K562 (cell line): Measurements from ENCODE around the gene TGFBR1. TPM values are rescaled to one million over a fixed set of nuclear protein-coding genes. Genes with fewer than 3 reads are reported as not detected.
A peak's percentile ranks its signal among the peaks of the same experiment; 100 is the strongest.

Source experiments
- ATF7 ChIP-seq: fragments of 450-650 bp; IDR thresholded peaks from 2 replicates; pipeline ENCODE4 v1.7.1; 2014; ENCODE audit warnings: mild to moderate bottlenecking, moderate library complexity
- CC2D1A ChIP-seq: fragments of 450-650 bp; IDR thresholded peaks from 2 replicates; pipeline ENCODE4 v1.6.1; 2017; ENCODE audit warnings: mild to moderate bottlenecking
- FOXK2 ChIP-seq, 2 experiments: fragments of 450-650 bp; IDR thresholded peaks in 1 of 2; conservative IDR thresholded peaks in 1 of 2; 2 replicates each; pipeline ENCODE4 v1.6.1; 2016; ENCODE audit warnings: low read depth in 2 of 2, mild to moderate bottlenecking in 1 of 2
- KDM5B ChIP-seq: fragments of 200-600 bp; sonication (generic); IDR thresholded peaks from 2 replicates; pipeline ENCODE4 v1.6.1; 2012; ENCODE audit warnings: low read depth, mild to moderate bottlenecking, moderate library complexity, low read length, control low read depth, inconsistent platforms; ENCODE audit not compliant: insufficient replicate concordance
- L3MBTL2 ChIP-seq: fragments of 450-650 bp; IDR thresholded peaks from 2 replicates; pipeline ENCODE4 v1.6.1; 2016; ENCODE audit warnings: mild to moderate bottlenecking, moderate library complexity
- MCM2 ChIP-seq: fragments of 450-650 bp; IDR thresholded peaks from 2 replicates; pipeline ENCODE4 v1.6.1; 2017; ENCODE audit warnings: low read depth, mild to moderate bottlenecking
- MGA ChIP-seq: fragments of 450-650 bp; IDR thresholded peaks from 2 replicates; pipeline ENCODE4 v1.6.1; 2016; ENCODE audit warnings: mild to moderate bottlenecking, moderate library complexity
- NONO ChIP-seq, 2 experiments: fragments of 200-400 bp in 1 of 2; fragments of 450-650 bp in 1 of 2; formaldehyde crosslinking in 1 of 2; IDR thresholded peaks; 2 replicates each; pipeline ENCODE4 v1.6.1; 2017; ENCODE audit warnings: low read depth in 2 of 2, mild to moderate bottlenecking in 2 of 2, moderate library complexity in 2 of 2, low read length in 1 of 2
- RFX1 ChIP-seq: fragments of 450-650 bp; IDR thresholded peaks from 2 replicates; pipeline ENCODE4 v1.6.1; 2016; ENCODE audit warnings: mild to moderate bottlenecking, moderate library complexity
- SOX6 ChIP-seq: fragments of 450-650 bp; IDR thresholded peaks from 2 replicates; pipeline ENCODE4 v1.6.1; 2014; ENCODE audit warnings: mild to moderate bottlenecking
- TAF1 ChIP-seq: IDR thresholded peaks from 2 replicates; pipeline ENCODE4 v1.6.1; 2011; ENCODE audit warnings: mild to moderate bottlenecking, low read length, moderate library complexity; ENCODE audit not compliant: insufficient read depth, control insufficient read depth, severe bottlenecking; ENCODE audit errors: extremely low read depth
- TAF9B ChIP-seq: fragments of 450-650 bp; IDR thresholded peaks from 2 replicates; pipeline ENCODE4 v1.6.1; 2018; ENCODE audit warnings: mild to moderate bottlenecking; ENCODE audit not compliant: partially characterized antibody
- XRCC4 ChIP-seq: IDR thresholded peaks from one replicate; pipeline ENCODE4 v1.6.1; 2011; ENCODE audit not compliant: insufficient read depth, insufficient read length; ENCODE audit errors: extremely low read depth
- ZBTB2 ChIP-seq: fragments of 450-650 bp; IDR thresholded peaks from 2 replicates; pipeline ENCODE4 v1.6.1; 2016; ENCODE audit warnings: antibody characterized with exemption
- ZNF263 ChIP-seq: sonication (generic); formaldehyde crosslinking; IDR thresholded peaks from 2 replicates; pipeline ENCODE4 v1.8.0; 2022; ENCODE audit warnings: mild to moderate bottlenecking, missing genetic modification reagents, borderline replicate concordance
- ZNF717 ChIP-seq: fragments of 250-450 bp; sonication (Bioruptor Pico); IDR thresholded peaks from 2 replicates; pipeline ENCODE4 v1.5.0; 2021
- polyA plus RNA-seq, 8 experiments: library from polyadenylated mRNA; depleted of rRNA in 4 of 8; stranded (reverse) in 5 of 8; unstranded in 3 of 8; fragments of >200 nt; fragmentation: Nextera tagmentation in 2 of 8; fragmentation: Illumina TruSeq in 1 of 8; extraction: Ambion mirVana in 2 of 8; extraction: Trizol in 1 of 8; gene quantifications; 2 replicates each; pipeline versions ENCODE4 v1.2.1 to v1.2.3, GENCODE V29; 2011 to 2014; ENCODE audit warnings: inconsistent platforms in 1 of 8, missing spikeins in 1 of 8
- total RNA-seq, 7 experiments: library from RNA; depleted of rRNA in 6 of 7; stranded (reverse); fragments of >200 nt in 6 of 7; fragmentation: Illumina TruSeq in 2 of 7; extraction: Trizol in 2 of 7; gene quantifications; 2 replicates each; pipeline versions ENCODE4 v1.2.1 to v1.2.3, GENCODE V29; 2011 to 2021; ENCODE audit warnings: low replicate concordance in 1 of 7

The TGFBR1 gene
- total and polyA plus RNA-seq, 9 of the 15 experiments (the other 6 are each of a cell fraction or from before 2014, with no cell fraction given) = 15.5 to 62.4 (median 42.7) TPM

- TF ChIP-seq MGA = peak; percentile 76; the same call in 1 of the 2 replicates
- peak in 1 of 2 experiments; percentile 20; a peak in 1 of 4 replicates for TF ChIP-seq NONO (IDR thresholded peaks at IDR 0.05; ENCODE audit: low read depth in 2 of 2, low read length in 1 of 2)
- no peak for TF ChIP-seq ZNF717 (CRISPR knock-in tag)
- no peak; the same call in 1 of the 2 replicates for TF ChIP-seq ATF7
- TF ChIP-seq KDM5B = no peak
- peak; percentile 42 for TF ChIP-seq TAF9B
- no peak for TF ChIP-seq XRCC4
- no peak for TF ChIP-seq MCM2
- TF ChIP-seq ZBTB2 = 0 out of 2 replicates have a peak, but pooled peaks have one; percentile 55
- no peak for TF ChIP-seq ZNF263
- TF ChIP-seq FOXK2 (conservative IDR thresholded peaks at IDR 0.05 in 1 of 2, IDR thresholded peaks at IDR 0.05 in 1 of 2; ENCODE audit: low read depth in 2 of 2) = no peak
- peak; percentile 77 for TF ChIP-seq L3MBTL2
- peak; percentile 10; the same call in 1 of the 2 replicates for TF ChIP-seq RFX1
- peak; percentile 82 for TF ChIP-seq SOX6
- TF ChIP-seq CC2D1A = peak; percentile 33; the same call in 1 of the 2 replicates
- TF ChIP-seq TAF1 = peak; percentile 14
Observed at GRCh38 chr9:99076483-99077171, 28.3 kb upstream of the TGFBR1 start (continued).
